KMS-11 (cell line): ENCODE measurements around the gene TBC1D1.

ENCODE experiments used
- H2AFZ ChIP-seq: fragments of 200-600 bp; sonication (generic); 2 replicates; pipeline ENCODE4 v1.6.1; 2016; ENCODE audit warnings: antibody characterized with exemption, mixed run types, low read depth
- H3K27ac ChIP-seq: fragments of 200-600 bp; sonication (generic); 2 replicates; pipeline ENCODE4 v1.6.1; 2016; ENCODE audit warnings: mild to moderate bottlenecking, mixed run types
- H3K27me3 ChIP-seq: fragments of 200-600 bp; sonication (generic); 2 replicates; pipeline ENCODE4 v1.6.1; 2017; ENCODE audit warnings: mild to moderate bottlenecking, low read depth, mixed run types, moderate library complexity; ENCODE audit not compliant: insufficient read depth
- H3K36me3 ChIP-seq: fragments of 200-600 bp; sonication (generic); 2 replicates; pipeline ENCODE4 v1.6.1; 2017; ENCODE audit warnings: mild to moderate bottlenecking, mixed run types; ENCODE audit not compliant: insufficient read depth
- H3K4me1 ChIP-seq: fragments of 200-600 bp; sonication (generic); 2 replicates; pipeline ENCODE4 v1.6.1; 2016; ENCODE audit warnings: mild to moderate bottlenecking, low read depth, mixed run types; ENCODE audit not compliant: poor library complexity, severe bottlenecking
- H3K4me2 ChIP-seq: fragments of 200-600 bp; sonication (generic); 2 replicates; pipeline ENCODE4 v1.7.0; 2016; ENCODE audit warnings: mild to moderate bottlenecking, mixed run types
- H3K4me3 ChIP-seq: fragments of 200-600 bp; sonication (generic); IDR thresholded peaks from 2 replicates; pipeline ENCODE4 v1.6.1; 2017; ENCODE audit warnings: low read depth, low read length, mixed read lengths; ENCODE audit not compliant: insufficient read depth
- H3K79me2 ChIP-seq: fragments of 200-600 bp; sonication (generic); 2 replicates; pipeline ENCODE4 v1.6.1; 2016; ENCODE audit warnings: low read depth, mixed run types; ENCODE audit not compliant: insufficient read depth
- H3K9ac ChIP-seq: fragments of 200-600 bp; sonication (generic); 2 replicates; pipeline ENCODE4 v1.6.1; 2016; ENCODE audit warnings: mild to moderate bottlenecking, mixed run types
- H4K20me1 ChIP-seq: fragments of 200-600 bp; sonication (generic); 2 replicates; pipeline ENCODE4 v1.6.1; 2016; ENCODE audit warnings: mild to moderate bottlenecking, mixed run types; ENCODE audit not compliant: insufficient read depth
- CTCF ChIP-seq: fragments of 200-600 bp; sonication (generic); conservative IDR thresholded peaks from 2 replicates; pipeline ENCODE4 v1.6.1; 2017; ENCODE audit warnings: low read depth, mild to moderate bottlenecking, antibody characterized with exemption, low read length, moderate library complexity, mixed read lengths

TBC1D1 gene

GRCh38 chr4:38044060-38044459 is 153.2 kb downstream of the TBC1D1 start:
- Histone ChIP-seq H3K4me2 (no peak overlapping the region), H3K27ac (no peak overlapping the region), H3K4me1 (no peaks in the 10 kb centered on the region), H3K27me3 (no peaks in the 10 kb centered on the region), H2AFZ (no peak overlapping the region), H4K20me1 (no peaks in the 10 kb centered on the region), H3K9ac (no peak overlapping the region), H3K79me2 (no peaks in the 10 kb centered on the region), H3K4me3 (no peak overlapping the region), H3K36me3 (no peaks in the 10 kb centered on the region)
- no peak for TF ChIP-seq CTCF

- Histone ChIP-seq H3K4me1 (no peaks in the 10 kb centered on the region), H3K27ac (no peak overlapping the region), H4K20me1 (no peaks in the 10 kb centered on the region), H3K79me2 (no peaks in the 10 kb centered on the region), H3K4me2 (no peak overlapping the region), H3K4me3 (no peak overlapping the region), H2AFZ (no peak overlapping the region), H3K9ac (no peak overlapping the region), H3K36me3 (no peaks in the 10 kb centered on the region), H3K27me3 (no peaks in the 10 kb centered on the region)
- TF ChIP-seq CTCF = no peak
Measured at GRCh38 chr4:38045289-38045988, 154.6 kb downstream of the TBC1D1 start.

- no peak overlapping the region for H3K4me3 ChIP-seq
- H3K4me1 ChIP-seq = no peaks in the 10 kb centered on the region
- no peak overlapping the region for H2AFZ ChIP-seq
- H3K27me3 ChIP-seq = no peaks in the 10 kb centered on the region
- H3K9ac ChIP-seq = no peak overlapping the region
- H3K27ac ChIP-seq = no peak overlapping the region
- no peaks in the 10 kb centered on the region for H3K36me3 ChIP-seq
- no peaks in the 10 kb centered on the region for H4K20me1 ChIP-seq
- TF ChIP-seq CTCF = no peak
- H3K4me2 ChIP-seq = no peak overlapping the region
- no peaks in the 10 kb centered on the region for H3K79me2 ChIP-seq
Measured at GRCh38 chr4:38046727-38047489, 156.0 kb downstream of the TBC1D1 start.

GRCh38 chr4:38049545-38050170 is 158.8 kb downstream of the TBC1D1 start:
- no peaks in the 10 kb centered on the region for H3K27me3 ChIP-seq

More at GRCh38 chr4:38049545-38050170, 158.8 kb downstream of the TBC1D1 start:
- no peak overlapping the region for H3K27ac ChIP-seq
- no peak overlapping the region for H3K4me3 ChIP-seq
- no peak overlapping the region for H2AFZ ChIP-seq
- no peaks in the 10 kb centered on the region for H3K79me2 ChIP-seq
- TF ChIP-seq CTCF = no peak
- H4K20me1 ChIP-seq = no peaks in the 10 kb centered on the region
- no peak overlapping the region for H3K4me2 ChIP-seq
- no peak overlapping the region for H3K9ac ChIP-seq
- H3K36me3 ChIP-seq = no peaks in the 10 kb centered on the region
- H3K4me1 ChIP-seq = no peaks in the 10 kb centered on the region
